Stimulated activated CD4-positive, alpha-beta T cell treated with anti-CD3 and anti-CD28 coated beads, Interleukin-1b, Interleukin-23, amount 100 ng/mL, for 1 hour (primary cell): Measurements from ENCODE around the gene SUMO3.
A peak's percentile ranks its signal among the peaks of the same experiment; 100 is the strongest.

Experiments used
- DNase-seq, 2 donors: peaks; one replicate each; pipeline ENCODE4 v3.0.0-alpha.2; 2020; ENCODE audit warnings: low read depth in 2 of 2

SUMO3 gene

DNA sequence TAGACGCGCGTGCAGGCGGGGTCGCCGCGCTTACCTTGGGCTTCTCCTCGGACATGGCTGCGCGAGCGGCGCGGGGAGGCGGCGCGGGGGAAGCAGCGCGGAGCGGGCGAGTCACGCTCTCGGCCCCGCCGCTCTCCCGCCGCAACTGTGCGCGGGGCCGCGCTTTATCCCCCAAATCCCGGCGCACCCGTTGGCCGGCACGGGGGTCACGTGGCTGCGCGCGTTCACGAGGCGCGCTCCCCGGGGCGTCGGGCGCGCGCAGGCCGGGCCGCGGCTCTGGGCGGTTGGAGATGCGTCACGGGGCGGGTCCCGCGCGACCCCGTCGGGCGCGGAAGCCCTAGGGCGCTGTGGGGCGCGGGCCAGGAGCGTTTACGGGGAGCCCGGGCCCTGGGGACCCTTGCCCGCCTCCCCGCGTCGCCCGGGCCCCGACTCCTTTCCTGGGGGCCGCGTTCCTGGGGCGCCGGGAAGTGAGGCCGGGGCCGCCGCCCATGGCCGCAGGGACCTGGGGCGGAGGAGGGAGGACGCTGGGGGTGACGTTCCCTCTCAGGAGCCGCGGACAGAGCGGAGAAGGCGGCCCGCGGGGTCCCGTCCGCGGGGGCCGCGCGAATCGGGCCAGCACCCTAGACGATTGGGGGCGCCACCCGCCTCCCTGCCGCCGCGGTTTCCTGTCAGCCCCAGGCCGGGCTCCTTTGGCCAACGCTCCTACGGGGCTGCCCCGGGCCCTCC, at the start of gene SUMO3:
Gene SUMO3 (minus strand): TSS at position 149 of the 726 bp plus-strand sequence. CDS start 94 bp downstream, at position 55.
- peak; percentile 71 to 78 for DNase-seq

DNA sequence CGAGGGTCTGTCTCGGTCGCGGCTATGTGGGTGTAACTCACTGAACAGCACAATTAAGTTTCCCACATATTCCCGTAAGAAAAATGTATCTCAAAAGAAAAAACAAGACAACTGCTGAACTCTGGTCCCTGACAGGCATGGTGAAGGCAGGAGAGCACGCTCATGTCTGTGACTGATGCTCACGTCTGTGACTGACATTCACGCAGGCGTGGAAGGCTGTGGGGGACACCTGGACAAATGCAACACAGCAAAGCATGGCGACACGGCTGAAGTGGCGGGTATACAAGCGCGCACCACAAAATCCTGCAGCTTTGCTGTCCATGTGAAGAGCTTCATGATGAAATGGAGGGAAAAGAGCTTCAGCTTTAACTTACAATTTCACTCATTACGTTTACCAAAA, 49.6 kb upstream of the SUMO3 start:
- no peak for DNase-seq

DNA sequence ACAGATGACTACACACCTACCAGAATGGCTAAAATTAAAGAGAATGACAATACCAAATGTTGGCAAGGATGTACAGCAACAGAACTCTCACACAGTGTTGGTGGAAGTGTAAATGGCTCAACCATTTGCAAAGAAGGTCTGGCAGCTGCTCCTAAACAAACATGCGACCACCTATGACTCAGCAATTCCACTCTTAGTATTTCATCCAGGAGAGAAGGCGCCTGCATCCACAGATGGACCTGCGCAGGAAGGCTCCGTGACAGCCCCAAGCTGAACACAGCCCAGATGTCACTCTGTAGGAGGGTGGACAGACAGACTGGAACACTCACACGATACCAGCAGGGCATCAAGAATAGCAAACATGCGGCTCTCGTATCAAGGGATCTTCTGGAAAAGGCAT, 48.9 kb upstream of the SUMO3 start:
- DNase-seq = no peak

DNA sequence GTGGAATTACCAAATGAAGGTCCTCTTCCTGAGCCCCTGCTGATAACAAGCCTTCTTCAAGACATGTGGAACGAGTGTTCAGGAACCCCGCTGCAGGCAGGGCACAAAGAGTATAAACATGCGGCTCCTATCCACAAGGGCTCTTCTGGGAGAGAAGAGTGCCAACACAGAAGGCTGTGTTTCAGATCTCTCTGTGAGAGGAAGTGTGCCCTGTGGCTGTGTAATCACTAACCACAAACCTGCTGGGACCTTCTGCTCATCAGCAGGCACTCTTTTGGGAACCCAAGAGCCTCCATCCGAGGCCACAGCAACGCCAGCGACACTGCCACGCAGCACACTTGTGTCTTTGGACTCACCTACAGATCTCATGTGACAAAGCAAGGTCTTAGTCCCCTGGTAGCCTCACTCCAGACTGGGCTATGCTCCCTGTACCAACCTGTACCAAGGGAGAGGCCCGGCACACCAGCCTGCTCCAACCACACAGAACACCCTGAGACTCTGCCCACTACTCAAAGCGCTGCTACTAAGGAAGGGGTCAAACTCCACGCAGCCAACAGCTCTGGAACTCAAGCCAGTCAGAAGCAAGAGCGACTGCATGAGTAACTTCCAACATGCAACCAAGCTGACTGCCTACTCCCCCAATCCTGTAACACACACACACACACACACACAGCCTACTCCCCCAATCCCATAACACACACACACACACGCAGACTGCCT, 47.9 kb upstream of the SUMO3 start:
- no peak for DNase-seq

DNA sequence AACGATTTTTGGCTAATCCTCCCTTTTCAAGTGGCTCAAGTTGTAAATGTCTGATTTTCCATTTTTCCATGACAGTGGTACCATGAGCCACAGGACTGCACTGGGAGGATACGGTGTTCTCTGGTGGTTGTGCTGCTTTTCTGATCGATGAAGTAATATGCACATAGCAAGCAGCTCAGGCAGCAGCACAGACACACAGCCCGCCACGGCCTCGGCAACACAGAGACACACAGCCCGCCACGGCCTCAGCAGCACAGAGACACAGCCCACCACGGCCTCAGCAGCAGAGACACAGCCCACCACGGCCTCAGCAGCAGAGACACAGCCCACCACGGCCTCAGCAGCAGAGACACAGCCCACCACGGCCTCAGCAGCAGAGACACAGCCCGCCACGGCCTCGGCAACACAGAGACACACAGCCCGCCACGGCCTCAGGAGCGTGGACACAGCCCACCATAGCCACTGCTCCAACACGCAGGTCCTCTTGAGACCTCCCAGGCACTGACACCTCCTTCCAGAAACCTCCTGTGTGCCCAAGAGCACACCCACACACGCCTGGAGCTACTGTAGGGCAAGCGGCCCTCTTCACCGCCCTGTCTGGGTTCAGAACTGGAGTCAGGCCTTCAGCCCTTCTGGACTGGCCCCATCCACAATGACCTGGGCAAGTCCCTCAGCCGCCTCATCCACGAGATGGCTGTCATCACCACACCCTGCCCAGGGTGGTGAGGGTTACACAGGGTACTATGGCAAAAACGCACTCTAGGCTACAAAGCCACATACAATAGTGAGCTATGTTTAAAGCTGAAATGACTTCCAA, 45.2 kb upstream of the SUMO3 start:
- DNase-seq = no peak

DNA sequence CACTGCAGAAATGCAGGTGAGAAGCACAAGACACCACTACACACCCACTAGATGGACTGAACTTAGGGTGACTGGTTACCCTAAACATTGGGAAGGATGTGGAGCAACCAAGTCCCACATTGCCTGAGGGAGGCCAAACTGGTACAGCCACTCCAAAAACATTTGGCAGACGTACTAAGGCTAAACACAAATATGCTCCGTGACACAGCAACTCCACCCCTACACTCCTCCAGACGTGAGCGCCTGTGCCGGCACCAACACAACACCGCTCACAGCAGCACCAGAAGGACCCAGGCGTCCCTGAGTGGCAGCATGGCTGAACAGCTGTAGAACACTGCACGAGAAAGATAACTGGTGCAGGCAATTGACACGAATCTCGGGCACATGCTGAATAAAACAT, 40.9 kb upstream of the SUMO3 start:
- DNase-seq = no peak

DNA sequence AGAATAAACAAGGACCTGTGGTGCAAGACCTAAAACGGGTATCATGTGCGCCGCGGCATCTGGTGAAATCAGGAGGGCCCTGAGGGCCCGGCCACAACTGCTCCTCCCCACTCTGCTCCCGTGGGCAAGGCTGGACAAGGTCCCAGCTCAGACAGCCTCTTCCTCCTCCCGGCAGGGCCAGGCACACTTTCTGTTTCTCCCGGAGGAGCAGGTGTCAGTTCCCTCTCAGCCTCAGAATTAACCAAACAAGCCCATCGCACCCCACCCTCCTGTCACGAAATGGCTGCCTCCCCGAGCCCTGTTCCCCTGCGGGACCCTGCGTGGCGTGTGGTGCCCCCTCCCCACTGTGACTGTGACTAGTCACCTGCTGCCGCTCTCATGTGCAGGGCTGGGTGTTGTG, 40.4 kb upstream of the SUMO3 start:
- no peak for DNase-seq

DNA sequence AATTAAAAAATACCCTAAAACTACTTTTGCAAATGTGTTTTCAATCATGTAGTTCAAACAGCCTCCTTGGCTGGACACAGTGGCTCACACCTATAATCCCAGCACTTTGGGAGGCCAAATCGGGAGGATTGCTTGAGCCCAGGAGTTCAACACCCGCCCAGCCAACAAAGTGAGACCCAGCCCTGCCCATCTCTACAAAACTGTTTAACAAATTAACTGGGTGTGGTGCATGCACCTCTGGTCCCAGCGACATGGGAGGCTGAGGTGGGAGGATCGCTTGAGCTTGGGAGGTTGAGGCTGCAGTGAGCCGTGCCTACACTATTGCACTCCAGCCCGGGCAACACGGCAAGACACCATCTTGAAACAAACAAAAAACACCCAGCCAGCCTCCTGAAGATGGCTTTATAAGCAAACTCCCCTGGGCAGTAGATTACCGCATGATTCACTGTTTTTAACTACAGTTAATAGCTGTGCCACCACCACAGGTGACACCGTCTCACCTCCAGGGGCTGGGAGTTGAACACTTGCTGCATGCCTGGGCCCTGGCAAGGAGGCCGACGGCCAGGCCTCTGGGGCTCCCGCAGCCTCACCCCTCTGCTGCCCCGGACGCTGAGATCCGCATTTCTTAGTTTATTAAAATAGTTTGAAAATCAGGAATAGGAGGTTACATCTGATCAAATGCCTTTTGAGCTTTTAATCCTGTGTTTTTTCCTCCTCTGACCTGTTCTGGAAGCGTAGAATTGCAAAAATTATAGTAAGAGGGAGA, 39.4 kb upstream of the SUMO3 start:
- DNase-seq = no peak

DNA sequence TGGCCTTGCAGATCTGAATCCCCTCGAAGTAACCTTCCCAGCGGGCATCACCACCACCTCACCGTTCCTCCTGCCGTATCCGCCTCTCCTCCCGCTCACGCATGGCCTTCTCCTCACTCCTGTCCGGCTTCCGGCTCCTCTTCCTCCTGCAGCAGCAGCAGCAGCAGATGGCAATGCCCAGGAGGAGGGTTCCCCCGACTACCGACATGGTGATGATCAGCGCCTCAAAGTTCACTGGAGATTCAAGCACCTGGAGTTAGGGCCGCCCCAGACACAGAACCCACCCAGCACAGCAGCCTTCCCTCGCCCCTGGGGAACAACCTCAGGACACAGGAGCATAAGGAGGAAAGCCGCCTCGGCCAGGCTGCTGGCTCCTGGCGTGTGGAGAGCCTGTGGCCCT, 38.3 kb upstream of the SUMO3 start:
- DNase-seq = no peak

DNA sequence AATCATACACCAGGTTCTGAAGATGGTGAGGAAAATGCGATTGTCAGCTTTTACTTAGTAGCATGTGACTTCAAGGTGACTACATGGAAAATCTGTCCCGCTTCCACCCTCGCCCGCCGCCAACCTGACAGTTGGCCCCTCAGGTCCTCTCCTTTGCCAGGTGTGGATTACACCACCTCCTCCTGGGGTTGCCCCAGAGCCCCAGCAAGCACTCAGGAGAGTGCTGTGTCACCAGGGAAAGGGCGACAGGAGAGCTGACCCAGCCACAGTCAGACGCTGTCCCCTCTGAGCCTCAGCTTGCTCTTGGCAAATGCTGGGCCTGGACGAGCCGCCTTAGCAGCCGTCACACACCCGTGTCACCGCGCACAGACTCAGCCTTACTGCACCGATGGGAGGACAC, 37.7 kb upstream of the SUMO3 start:
- DNase-seq = no peak

DNA sequence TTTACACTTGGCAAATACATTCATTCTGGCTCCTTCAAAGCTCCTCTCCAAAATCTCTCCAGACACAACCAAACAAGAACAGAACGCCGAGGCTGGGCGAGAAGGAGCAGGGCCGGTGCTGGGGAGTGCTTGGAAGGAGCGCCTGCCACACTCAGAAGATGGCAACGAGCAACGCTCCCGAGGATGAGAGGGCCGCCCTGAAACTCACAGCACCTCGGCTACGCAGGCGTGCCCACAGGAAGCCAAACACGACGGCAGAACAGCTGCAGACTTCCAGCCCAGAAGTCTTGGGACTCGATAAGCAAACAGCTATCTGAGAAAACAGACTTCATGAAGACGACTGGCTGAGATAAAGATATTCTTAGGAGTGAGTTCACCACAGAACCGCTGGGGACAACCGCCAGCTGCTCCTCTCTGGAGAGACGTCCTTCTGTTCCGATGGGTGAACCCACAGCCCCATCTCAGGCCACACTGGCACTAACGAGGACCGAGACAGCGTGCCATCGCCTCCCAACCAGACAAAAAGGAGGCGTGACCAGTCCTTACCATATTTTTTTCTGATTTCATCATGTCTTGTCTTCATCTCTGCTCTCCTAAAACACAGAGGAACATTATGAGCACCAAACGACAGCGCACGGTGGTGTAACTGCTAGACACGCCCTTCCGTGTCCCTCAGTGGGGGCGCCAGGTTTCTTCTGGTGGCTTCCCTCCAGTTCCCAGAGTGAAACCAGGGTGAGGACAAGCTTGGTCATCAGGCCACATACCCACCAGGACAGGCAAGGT, 37.0 kb upstream of the SUMO3 start:
- no peak for DNase-seq

DNA sequence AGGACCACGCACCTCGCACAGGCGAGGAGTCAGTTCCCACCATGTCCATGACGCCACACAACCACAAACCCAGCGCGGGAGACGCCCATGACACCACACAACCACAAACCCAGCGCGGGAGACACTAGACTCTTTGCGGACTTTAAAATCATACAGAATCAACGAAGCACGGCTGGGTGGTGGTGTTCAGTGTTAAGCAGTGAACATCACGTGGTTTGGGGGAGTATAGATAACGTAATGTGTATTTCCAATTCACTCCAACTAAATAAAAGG, 36.5 kb upstream of the SUMO3 start:
- no peak for DNase-seq

DNA sequence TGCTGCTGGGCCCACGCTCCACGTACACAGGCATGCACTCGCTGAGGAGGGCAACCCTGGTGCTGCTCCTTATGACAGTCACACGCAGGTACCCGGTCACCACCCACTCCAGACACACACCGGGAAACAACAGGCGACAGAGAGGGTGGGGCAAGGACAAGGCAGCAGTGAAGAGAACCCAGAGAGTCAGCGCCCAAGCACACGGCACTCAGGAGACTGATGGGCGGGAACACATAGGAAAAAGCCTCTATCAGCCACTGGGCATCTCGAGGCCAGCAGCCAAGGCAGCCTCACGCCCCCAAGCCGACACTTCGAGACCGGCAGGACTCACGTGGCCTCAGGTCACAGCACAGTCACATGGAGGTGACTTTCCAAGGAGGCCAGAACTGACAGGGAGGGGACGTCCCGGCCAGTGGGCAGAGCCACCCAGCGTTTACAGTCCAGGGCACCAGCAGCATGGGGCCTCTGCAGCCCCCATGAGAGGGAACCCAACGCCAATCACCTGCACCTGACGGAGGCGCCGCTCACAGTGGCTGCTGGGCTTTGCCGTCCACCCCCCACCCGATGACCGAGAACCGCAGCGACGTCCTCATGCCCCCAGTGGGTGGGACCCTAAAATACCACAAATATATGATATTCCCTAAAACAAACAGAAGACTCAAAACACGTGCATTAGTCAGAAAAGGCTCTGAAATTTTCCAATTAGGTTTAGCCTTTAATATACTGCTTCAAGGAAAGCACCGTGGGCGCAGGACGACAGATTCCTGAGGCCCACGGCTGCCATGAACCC, 35.9 kb upstream of the SUMO3 start:
- no peak for DNase-seq

DNA sequence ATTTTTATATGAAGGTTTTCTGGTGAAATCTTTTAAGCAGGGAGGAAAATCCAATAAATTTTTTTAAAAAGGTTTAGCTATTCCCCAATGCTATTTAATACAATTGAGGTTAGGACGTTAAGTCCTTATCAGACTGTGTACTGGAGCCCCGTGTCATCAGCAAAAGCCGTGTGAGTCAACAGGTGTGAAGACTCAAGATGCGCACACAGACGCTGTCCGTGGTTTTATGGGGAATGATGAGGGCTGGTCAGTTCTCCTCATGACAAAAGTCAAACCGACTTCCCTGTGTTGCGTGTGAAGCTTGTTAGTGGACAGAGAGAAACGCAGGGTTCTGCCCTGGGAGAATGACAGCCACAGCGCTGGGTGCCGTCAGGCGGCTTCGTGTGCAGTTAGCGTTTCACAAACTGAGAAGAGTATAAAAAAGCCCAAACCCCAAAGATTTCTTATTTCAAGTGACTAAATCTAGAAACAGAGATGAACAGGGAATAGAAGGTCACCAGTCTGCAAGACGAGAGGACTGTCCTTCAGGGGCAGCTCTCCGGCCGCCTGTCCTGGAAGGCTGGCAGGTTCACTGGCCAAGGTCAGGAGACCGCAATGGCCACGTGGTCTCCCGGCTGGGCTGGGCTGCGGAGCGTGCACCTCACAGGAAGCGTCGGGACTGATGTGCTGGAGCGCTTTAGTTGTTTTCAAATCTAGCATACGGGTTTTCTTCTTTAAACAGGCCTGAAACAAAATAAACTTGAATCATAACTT, 33.2 kb upstream of the SUMO3 start:
- no peak for DNase-seq

DNA sequence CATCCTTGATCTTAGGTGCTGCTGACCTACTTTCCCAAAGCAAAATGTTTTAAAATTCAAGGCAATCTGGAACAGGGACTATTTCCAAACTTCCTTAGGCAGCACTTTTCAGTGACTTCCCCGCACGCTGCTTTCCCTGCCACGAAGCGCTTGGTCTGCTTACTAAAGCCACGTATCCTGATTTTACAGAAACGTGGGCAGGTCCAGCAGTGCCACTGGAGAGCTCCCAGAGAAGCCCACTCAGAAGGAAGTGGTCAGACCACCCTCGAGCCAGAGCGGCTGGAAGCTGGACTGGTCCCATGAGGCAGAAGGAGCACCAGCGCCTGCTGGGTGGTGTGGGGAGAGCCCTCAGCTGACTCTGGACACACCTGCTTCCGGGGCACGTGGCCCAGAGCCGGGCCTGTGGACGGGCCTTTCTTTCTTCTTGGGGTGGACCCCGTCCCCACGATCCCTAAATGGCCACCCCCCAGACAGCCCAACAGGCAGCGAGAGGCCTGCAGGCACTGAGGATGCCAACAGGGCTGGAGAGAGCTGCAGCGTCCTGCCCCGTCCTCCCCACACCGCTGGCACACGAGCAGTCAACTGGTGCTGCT, 32.4 kb upstream of the SUMO3 start:
- no peak for DNase-seq

DNA sequence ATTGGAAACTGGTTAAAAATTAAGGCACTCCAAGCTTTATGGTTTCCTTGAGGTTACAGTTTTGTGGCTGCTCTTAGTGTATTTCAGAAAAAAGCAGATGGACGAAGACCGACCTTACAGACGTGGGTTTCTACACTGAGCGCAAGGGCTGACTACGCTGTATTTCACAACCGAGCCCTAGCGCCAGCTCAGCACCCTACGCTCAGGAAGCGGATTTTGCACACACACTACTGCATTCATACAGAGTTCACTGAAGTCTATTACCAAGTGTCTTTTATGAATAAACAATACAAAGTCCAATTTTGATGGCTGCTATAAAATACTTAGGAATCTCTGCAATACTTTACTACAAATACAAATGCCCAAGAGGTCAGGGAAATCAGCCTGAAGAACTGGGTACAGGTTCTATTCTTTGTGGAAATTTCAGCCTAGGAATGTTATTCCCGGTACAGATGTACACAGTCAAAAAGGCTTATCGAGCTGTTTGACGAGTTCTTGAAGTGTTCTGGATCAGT, 31.8 kb upstream of the SUMO3 start:
- no peak for DNase-seq

DNA sequence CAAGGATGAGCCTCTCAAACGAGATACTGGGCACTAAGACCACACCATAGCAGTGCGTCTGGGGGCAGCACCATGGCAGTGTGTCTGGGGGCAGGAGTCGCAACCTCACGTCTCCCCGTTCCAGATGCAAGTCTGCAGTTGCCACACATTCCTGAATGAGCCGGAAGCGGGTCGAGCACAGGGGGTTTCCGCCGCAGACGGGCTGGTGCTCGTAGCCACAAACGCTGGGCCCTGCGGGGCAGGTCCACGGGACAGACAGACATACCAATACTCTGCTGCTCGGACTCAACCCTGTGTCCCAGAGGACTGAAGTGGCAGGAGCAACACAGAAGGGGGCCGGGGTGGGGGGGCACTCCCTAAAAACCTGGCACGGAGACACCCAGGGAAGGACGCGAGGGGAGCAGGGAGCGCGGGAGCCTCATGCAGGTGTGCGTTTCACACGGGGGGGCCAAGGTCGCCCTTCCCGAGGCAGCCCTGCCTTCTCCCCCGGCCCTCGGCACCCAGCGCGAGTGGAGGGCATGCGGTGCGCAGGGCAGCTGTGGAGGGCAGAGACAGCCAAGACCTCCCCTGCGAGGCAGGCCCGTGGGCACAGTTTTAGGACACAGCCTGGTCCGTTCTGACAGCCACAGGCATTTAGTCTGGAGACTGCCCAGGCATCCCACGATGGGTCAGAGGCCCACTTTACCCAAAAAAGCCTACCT, 31.1 kb upstream of the SUMO3 start:
- no peak for DNase-seq

DNA sequence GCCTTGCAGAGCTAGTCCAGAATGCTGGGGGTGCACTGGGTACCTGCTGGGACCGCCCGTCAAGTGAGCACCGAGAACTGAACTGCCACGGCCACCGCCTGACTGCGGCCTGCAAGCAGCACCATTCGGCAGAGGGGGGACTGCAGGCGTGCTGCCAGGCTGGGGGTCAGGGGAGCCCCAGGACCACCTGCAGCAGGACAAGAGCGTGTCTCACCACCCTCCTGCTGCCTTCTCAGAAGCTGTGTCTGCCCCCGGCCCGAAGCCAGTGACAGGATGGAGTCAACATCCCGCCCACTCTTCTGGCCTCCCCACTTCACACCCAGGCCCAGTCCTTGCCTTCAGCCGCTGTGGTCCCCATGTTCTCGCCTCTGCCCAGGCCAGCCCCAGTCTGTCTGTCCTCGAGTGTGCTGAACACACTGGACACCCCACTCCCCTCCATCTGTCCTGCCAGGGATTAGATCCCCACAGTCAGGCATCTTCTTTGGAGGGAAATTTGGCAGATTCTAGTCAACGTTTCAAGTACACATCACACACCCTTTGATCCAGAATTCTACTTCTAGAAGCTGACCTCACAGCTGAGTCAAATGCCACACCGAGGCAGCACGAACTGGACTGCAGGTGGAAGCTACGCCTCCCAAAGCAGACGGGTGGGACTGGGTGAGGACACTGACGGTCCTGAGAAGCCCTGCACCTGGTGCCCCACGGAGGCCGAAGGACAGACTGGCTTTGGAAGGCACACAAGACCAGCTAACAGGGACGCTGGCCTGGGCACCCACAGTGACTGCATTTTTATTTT, 29.6 kb upstream of the SUMO3 start:
- DNase-seq = no peak
